ENCODE results near the gene HACL1. TPM values are rescaled to one million over a fixed set of nuclear protein-coding genes. Genes with fewer than 3 reads are reported as not detected.

Gene HACL1
- total RNA-seq, 1 experiment from 2014 or later: 25.5 TPM

DNA sequence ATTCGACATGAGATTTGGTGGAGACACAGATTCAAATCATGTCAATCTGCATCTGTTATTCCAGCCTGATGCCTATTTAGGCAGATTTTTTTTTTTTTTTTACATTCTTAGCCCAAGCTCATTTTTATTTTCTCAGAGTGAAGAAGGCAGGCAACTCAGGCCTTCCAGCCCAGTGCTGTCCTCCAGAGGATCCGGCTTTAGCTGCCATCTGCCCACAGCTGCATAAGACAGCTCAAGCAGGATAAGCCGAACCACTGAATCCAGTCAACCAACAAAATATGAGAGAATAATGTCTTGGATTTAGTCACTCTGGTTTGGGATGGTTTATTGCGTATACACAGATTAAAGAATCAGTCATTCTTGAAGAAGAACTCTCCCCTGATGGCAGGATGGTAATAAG, 60.0 kb downstream of the HACL1 start:
- Histone ChIP-seq H4K20me1 (ENCODE audit: low read length) (no peaks in the 10 kb centered on the region), H3K4me1 (ENCODE audit: insufficient read depth, low read length) (no peaks in the 10 kb centered on the region), H3K27me3 (ENCODE audit: low read length) (no peaks in the 10 kb centered on the region), H2AFZ (ENCODE audit: low read length) (no peak overlapping the region), H3K4me3 (ENCODE audit: low read length) (no peak overlapping the region), H3K27ac (ENCODE audit: low read length) (no peak overlapping the region), H3K9me2 (replicated peaks; ENCODE audit: low read length) (no peaks in the 10 kb centered on the region), H3K4me2 (ENCODE audit: low read length) (no peak overlapping the region), H3K79me2 (ENCODE audit: low read length) (no peaks in the 10 kb centered on the region), H3F3A (ENCODE audit: low read length, unreplicated experiment) (no peaks in the 10 kb centered on the region), H3K9ac (ENCODE audit: low read length) (no peak overlapping the region), H3K36me3 (ENCODE audit: low read depth, low read length) (no peaks in the 10 kb centered on the region), H3K9me3 (ENCODE audit: low read length) (no peaks in the 10 kb centered on the region)
- TF ChIP-seq EZH2 (IDR thresholded peaks at IDR 0.05; ENCODE audit: low read length, unreplicated experiment) (no peak), EZH2phosphoT487 (IDR thresholded peaks at IDR 0.05; ENCODE audit: borderline replicate concordance, low read length) (no peak)
- TF ChIP-seq, protein P1, sequence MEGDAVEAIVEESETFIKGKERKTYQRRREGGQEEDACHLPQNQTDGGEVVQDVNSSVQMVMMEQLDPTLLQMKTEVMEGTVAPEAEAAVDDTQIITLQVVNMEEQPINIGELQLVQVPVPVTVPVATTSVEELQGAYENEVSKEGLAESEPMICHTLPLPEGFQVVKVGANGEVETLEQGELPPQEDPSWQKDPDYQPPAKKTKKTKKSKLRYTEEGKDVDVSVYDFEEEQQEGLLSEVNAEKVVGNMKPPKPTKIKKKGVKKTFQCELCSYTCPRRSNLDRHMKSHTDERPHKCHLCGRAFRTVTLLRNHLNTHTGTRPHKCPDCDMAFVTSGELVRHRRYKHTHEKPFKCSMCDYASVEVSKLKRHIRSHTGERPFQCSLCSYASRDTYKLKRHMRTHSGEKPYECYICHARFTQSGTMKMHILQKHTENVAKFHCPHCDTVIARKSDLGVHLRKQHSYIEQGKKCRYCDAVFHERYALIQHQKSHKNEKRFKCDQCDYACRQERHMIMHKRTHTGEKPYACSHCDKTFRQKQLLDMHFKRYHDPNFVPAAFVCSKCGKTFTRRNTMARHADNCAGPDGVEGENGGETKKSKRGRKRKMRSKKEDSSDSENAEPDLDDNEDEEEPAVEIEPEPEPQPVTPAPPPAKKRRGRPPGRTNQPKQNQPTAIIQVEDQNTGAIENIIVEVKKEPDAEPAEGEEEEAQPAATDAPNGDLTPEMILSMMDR (conservative IDR thresholded peaks at IDR 0.05; ENCODE audit: low read depth, low read length): no peak
- ATAC-seq (no peak), DNase-seq (no peak)
- no TSS peak for BruUV-seq (replicated peaks)
- ChIA-PET POLR2A (ENCODE audit: unreplicated experiment) (interaction anchor here (0.7 kb wide), 1 partner anchor 13 kb away, joined by 8 read pairs; no protein-coding TSS in a partner anchor), CTCF (no interaction called here)
- intact Hi-C loops (cut with micrococcal nuclease): no loop called here

DNA sequence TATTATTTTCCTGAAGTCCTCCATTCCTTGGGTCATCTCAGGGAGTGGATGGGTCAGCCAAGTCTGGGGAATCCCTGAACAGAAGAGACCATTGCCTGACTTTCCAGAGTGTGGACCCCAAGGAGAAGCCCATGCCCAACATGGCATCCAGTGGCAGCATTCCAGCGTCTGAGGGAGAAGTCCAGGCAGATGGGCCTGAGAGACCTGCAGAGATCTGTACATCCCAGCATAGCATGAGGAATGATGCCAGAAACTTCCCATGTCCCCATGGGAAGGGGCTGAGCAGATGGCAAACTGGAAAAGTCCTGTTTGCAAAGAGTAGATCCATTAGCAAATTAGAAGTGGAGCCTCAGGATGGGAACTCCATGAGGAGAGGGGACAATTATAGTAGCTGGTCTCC, 62.3 kb downstream of the HACL1 start:
- no peaks in the 10 kb centered on the region for H3K9me3 ChIP-seq (ENCODE audit: low read length)
- no peak for DNase-seq
- no peaks in the 10 kb centered on the region for H4K20me1 ChIP-seq (ENCODE audit: low read length)
- no peaks in the 10 kb centered on the region for H3F3A ChIP-seq (ENCODE audit: low read length, unreplicated experiment)
- H3K4me1 ChIP-seq (ENCODE audit: insufficient read depth, low read length): no peaks in the 10 kb centered on the region
- no peak for ATAC-seq
- no peak overlapping the region for H2AFZ ChIP-seq (ENCODE audit: low read length)
- H3K79me2 ChIP-seq (ENCODE audit: low read length): no peaks in the 10 kb centered on the region
- no peak overlapping the region for H3K4me3 ChIP-seq (ENCODE audit: low read length)
- H3K9ac ChIP-seq (ENCODE audit: low read length): no peak overlapping the region
- BruUV-seq (replicated peaks): no TSS peak
- no peak overlapping the region for H3K27ac ChIP-seq (ENCODE audit: low read length)
- no peak overlapping the region for H3K4me2 ChIP-seq (ENCODE audit: low read length)
- no peaks in the 10 kb centered on the region for H3K27me3 ChIP-seq (ENCODE audit: low read length)
- no peaks in the 10 kb centered on the region for H3K9me2 ChIP-seq (replicated peaks; ENCODE audit: low read length)
- POLR2A ChIA-PET (ENCODE audit: unreplicated experiment): no interaction called here
- CTCF ChIA-PET: no interaction called here
- intact Hi-C loops (cut with micrococcal nuclease): no loop called here
- no peaks in the 10 kb centered on the region for H3K36me3 ChIP-seq (ENCODE audit: low read depth, low read length)
- no peak for TF ChIP-seq EZH2phosphoT487 (IDR thresholded peaks at IDR 0.05; ENCODE audit: borderline replicate concordance, low read length)
- TF ChIP-seq, protein P1 (conservative IDR thresholded peaks at IDR 0.05; ENCODE audit: low read depth, low read length): no peak
- TF ChIP-seq EZH2 (IDR thresholded peaks at IDR 0.05; ENCODE audit: low read length, unreplicated experiment): no peak

DNA sequence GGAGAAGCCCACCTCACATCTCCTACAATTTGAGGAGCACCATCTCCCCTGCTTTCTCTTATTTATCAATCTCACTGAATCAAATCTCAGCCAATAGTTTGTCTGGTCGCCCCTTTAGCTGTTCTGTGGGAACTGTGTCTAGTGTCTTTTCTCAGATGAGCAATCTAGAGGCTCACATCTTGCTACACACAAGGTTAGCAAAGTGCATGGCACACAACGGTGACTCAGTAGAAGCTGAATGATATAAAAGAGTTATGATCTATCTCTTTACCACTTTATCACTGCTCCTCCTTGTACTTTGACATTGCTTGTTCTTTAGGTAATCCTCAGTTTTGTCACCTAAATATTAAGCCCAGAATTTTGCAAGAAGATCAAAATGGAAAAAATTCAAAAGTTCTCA, 63.0 kb downstream of the HACL1 start:
- ATAC-seq: no peak

More for the DNA sequence above, 63.0 kb downstream of the HACL1 start:
- intact Hi-C loops (cut with micrococcal nuclease): no loop called here
- Histone ChIP-seq H3F3A (ENCODE audit: low read length, unreplicated experiment) (no peaks in the 10 kb centered on the region), H3K4me1 (ENCODE audit: insufficient read depth, low read length) (no peaks in the 10 kb centered on the region), H3K27ac (ENCODE audit: low read length) (no peak overlapping the region), H2AFZ (ENCODE audit: low read length) (no peak overlapping the region), H3K79me2 (ENCODE audit: low read length) (no peaks in the 10 kb centered on the region), H3K9me2 (replicated peaks; ENCODE audit: low read length) (no peaks in the 10 kb centered on the region), H3K4me3 (ENCODE audit: low read length) (no peak overlapping the region), H3K27me3 (ENCODE audit: low read length) (no peaks in the 10 kb centered on the region), H3K9me3 (ENCODE audit: low read length) (no peaks in the 10 kb centered on the region), H3K4me2 (ENCODE audit: low read length) (no peak overlapping the region), H3K9ac (ENCODE audit: low read length) (no peak overlapping the region), H4K20me1 (ENCODE audit: low read length) (no peaks in the 10 kb centered on the region), H3K36me3 (ENCODE audit: low read depth, low read length) (no peaks in the 10 kb centered on the region)
- ChIA-PET CTCF (no interaction called here), POLR2A (ENCODE audit: unreplicated experiment) (no interaction called here)
- BruUV-seq (replicated peaks): no TSS peak
- TF ChIP-seq EZH2phosphoT487 (IDR thresholded peaks at IDR 0.05; ENCODE audit: borderline replicate concordance, low read length) (no peak), EZH2 (IDR thresholded peaks at IDR 0.05; ENCODE audit: low read length, unreplicated experiment) (no peak)
- TF ChIP-seq, protein P1 (conservative IDR thresholded peaks at IDR 0.05; ENCODE audit: low read depth, low read length): no peak
- DNase-seq: no peak
